GM23338 (cell line): Measurements from ENCODE around the gene NLRC3.

Source experiments
- CREB1 ChIP-seq: fragments of 250-450 bp; sonication (Bioruptor Pico); IDR thresholded peaks from 2 replicates; pipeline ENCODE4 v1.5.0; 2020; ENCODE audit warnings: low read depth, mild to moderate bottlenecking, moderate library complexity
- EZH2 ChIP-seq: fragments of 200-600 bp; sonication (generic); IDR thresholded peaks from one replicate; pipeline ENCODE4 v1.8.0; 2017; ENCODE audit warnings: antibody characterized with exemption, mild to moderate bottlenecking, low read depth; ENCODE audit not compliant: unreplicated experiment
- EZH2phosphoT487 ChIP-seq: fragments of 200-600 bp; sonication (generic); IDR thresholded peaks from one replicate; pipeline ENCODE4 v1.8.1; 2018; ENCODE audit warnings: antibody characterized with exemption; ENCODE audit not compliant: unreplicated experiment
- POLR2AphosphoS5 ChIP-seq: IDR thresholded peaks from 2 replicates; pipeline ENCODE4 v1.6.1; 2016; ENCODE audit warnings: antibody characterized with exemption, low read depth
- STAT1 ChIP-seq: IDR thresholded peaks from one replicate; pipeline ENCODE4 v1.6.1; 2016; ENCODE audit warnings: antibody characterized with exemption; ENCODE audit not compliant: unreplicated experiment
- TF ChIP-seq, protein P1 (sequence below), 2 experiments: fragments of 200-600 bp in 1 of 2; sonication (generic) in 1 of 2; conservative IDR thresholded peaks; 2 replicates each; pipeline versions ENCODE4 v1.5.1 to v1.6.1; 2016 to 2017; ENCODE audit warnings: antibody characterized with exemption in 2 of 2, low read depth in 2 of 2, mild to moderate bottlenecking in 2 of 2, moderate library complexity in 1 of 2
- TF ChIP-seq, protein P2 (sequence below): IDR thresholded peaks from one replicate; pipeline ENCODE4 v1.6.1; 2018; ENCODE audit warnings: antibody characterized with exemption; ENCODE audit not compliant: unreplicated experiment

DNA sequence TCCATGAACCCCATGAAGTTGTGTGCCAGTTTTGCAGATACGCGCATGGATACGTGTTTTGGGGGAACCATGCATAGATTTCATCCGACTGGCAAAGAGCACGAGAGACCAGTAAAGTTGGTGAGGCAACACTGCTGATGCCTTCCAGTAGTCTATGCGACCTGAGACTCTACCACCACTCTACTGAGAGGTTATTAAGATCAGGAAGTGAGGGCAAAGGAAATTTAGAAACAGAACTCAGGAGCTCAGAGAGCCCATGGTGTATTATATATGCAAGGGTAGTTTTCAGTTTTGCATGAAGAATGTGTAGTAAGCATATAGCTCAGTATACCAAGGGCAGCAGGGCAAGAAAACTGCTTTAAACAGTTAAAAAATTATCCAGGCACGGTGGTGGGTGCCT, 30.0 kb upstream of the NLRC3 start:
- TF ChIP-seq CREB1 (CRISPR knock-in tag) (no peak), EZH2phosphoT487 (no peak), POLR2AphosphoS5 (no peak), STAT1 (no peak), EZH2 (no peak)
- TF ChIP-seq, protein P1, sequence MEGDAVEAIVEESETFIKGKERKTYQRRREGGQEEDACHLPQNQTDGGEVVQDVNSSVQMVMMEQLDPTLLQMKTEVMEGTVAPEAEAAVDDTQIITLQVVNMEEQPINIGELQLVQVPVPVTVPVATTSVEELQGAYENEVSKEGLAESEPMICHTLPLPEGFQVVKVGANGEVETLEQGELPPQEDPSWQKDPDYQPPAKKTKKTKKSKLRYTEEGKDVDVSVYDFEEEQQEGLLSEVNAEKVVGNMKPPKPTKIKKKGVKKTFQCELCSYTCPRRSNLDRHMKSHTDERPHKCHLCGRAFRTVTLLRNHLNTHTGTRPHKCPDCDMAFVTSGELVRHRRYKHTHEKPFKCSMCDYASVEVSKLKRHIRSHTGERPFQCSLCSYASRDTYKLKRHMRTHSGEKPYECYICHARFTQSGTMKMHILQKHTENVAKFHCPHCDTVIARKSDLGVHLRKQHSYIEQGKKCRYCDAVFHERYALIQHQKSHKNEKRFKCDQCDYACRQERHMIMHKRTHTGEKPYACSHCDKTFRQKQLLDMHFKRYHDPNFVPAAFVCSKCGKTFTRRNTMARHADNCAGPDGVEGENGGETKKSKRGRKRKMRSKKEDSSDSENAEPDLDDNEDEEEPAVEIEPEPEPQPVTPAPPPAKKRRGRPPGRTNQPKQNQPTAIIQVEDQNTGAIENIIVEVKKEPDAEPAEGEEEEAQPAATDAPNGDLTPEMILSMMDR (conservative IDR thresholded peaks at IDR 0.05; ENCODE audit: low read depth in 2 of 2) = no peak
- TF ChIP-seq, protein P2, sequence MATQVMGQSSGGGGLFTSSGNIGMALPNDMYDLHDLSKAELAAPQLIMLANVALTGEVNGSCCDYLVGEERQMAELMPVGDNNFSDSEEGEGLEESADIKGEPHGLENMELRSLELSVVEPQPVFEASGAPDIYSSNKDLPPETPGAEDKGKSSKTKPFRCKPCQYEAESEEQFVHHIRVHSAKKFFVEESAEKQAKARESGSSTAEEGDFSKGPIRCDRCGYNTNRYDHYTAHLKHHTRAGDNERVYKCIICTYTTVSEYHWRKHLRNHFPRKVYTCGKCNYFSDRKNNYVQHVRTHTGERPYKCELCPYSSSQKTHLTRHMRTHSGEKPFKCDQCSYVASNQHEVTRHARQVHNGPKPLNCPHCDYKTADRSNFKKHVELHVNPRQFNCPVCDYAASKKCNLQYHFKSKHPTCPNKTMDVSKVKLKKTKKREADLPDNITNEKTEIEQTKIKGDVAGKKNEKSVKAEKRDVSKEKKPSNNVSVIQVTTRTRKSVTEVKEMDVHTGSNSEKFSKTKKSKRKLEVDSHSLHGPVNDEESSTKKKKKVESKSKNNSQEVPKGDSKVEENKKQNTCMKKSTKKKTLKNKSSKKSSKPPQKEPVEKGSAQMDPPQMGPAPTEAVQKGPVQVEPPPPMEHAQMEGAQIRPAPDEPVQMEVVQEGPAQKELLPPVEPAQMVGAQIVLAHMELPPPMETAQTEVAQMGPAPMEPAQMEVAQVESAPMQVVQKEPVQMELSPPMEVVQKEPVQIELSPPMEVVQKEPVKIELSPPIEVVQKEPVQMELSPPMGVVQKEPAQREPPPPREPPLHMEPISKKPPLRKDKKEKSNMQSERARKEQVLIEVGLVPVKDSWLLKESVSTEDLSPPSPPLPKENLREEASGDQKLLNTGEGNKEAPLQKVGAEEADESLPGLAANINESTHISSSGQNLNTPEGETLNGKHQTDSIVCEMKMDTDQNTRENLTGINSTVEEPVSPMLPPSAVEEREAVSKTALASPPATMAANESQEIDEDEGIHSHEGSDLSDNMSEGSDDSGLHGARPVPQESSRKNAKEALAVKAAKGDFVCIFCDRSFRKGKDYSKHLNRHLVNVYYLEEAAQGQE = no peak
